Astrocyte (in vitro differentiated cells and primary cell): Measurements from ENCODE around the gene DCAF8L1. TPM values are rescaled to one million over a fixed set of nuclear protein-coding genes. Genes with fewer than 3 reads are reported as not detected.

Experiments used
- DNase-seq: peaks from one replicate; pipeline ENCODE4 v3.0.0-alpha.2; 2010; ENCODE audit warnings: low read depth
- FAIRE-seq: peaks from 2 replicates; lab custom pipeline; 2011; peaks lifted over from hg19 to GRCh38; lab: Jason Lieb, UNC
- H2AFZ ChIP-seq: 2 replicates; pipeline ENCODE4 v1.6.0; 2012; ENCODE audit warnings: low read depth, low read length, inconsistent platforms
- H3K27ac ChIP-seq: 2 replicates; pipeline ENCODE4 v1.5.1; 2011; ENCODE audit warnings: low read depth, low read length, inconsistent platforms
- H3K27me3 ChIP-seq: 2 replicates; pipeline ENCODE4 v1.6.0; 2011; ENCODE audit warnings: low read length, inconsistent platforms; ENCODE audit not compliant: insufficient read depth
- H3K36me3 ChIP-seq: 2 replicates; pipeline ENCODE4 v1.5.1; 2011; ENCODE audit warnings: low read length, inconsistent platforms; ENCODE audit not compliant: insufficient read depth
- H3K4me1 ChIP-seq: 2 replicates; pipeline ENCODE4 v1.5.1; 2011; ENCODE audit warnings: low read length, inconsistent platforms; ENCODE audit not compliant: insufficient read depth
- H3K4me2 ChIP-seq: 2 replicates; pipeline ENCODE4 v1.6.0; 2012; ENCODE audit warnings: low read length, inconsistent platforms
- H3K4me3 ChIP-seq: 2 replicates; pipeline ENCODE4 v1.5.1; 2011; ENCODE audit warnings: low read depth, mild to moderate bottlenecking, low read length, inconsistent platforms; ENCODE audit not compliant: insufficient read depth
- H3K79me2 ChIP-seq: 2 replicates; pipeline ENCODE4 v1.6.0; 2012; ENCODE audit warnings: mild to moderate bottlenecking, low read length, inconsistent platforms; ENCODE audit not compliant: insufficient read depth
- H3K9ac ChIP-seq: 2 replicates; pipeline ENCODE4 v1.6.0; 2012; ENCODE audit warnings: mild to moderate bottlenecking, low read length, inconsistent platforms
- H3K9me3 ChIP-seq: 2 replicates; pipeline ENCODE4 v1.5.1; 2012; ENCODE audit warnings: low read depth, mild to moderate bottlenecking, low read length, inconsistent platforms; ENCODE audit not compliant: insufficient read depth
- H4K20me1 ChIP-seq: 2 replicates; pipeline ENCODE4 v1.6.0; 2012; ENCODE audit warnings: low read length, inconsistent platforms; ENCODE audit not compliant: insufficient read depth
- H3K27ac Mint-ChIP-seq: one replicate; pipeline ENCODE4 v1.8.0; 2021; ENCODE audit warnings: mild to moderate bottlenecking, mixed read lengths; ENCODE audit not compliant: unreplicated experiment
- H3K27me3 Mint-ChIP-seq: one replicate; pipeline ENCODE4 v1.8.0; 2021; ENCODE audit warnings: low read depth, mixed read lengths; ENCODE audit not compliant: unreplicated experiment
- H3K36me3 Mint-ChIP-seq: one replicate; pipeline ENCODE4 v1.8.0; 2021; ENCODE audit warnings: low read depth, mixed read lengths; ENCODE audit not compliant: unreplicated experiment
- H3K4me1 Mint-ChIP-seq: one replicate; pipeline ENCODE4 v1.8.0; 2021; ENCODE audit warnings: low read depth, mixed read lengths; ENCODE audit not compliant: unreplicated experiment
- H3K4me3 Mint-ChIP-seq: one replicate; pipeline ENCODE4 v1.8.0; 2021; ENCODE audit warnings: mild to moderate bottlenecking, moderate library complexity, mixed read lengths; ENCODE audit not compliant: unreplicated experiment
- H3K9me3 Mint-ChIP-seq: one replicate; pipeline ENCODE4 v1.8.0; 2021; ENCODE audit warnings: mild to moderate bottlenecking, mixed read lengths; ENCODE audit not compliant: unreplicated experiment
- CTCF ChIP-seq: IDR thresholded peaks from 2 replicates; pipeline ENCODE4 v1.5.1; 2011; ENCODE audit warnings: low read depth, mild to moderate bottlenecking, inconsistent platforms, low read length, moderate library complexity; ENCODE audit not compliant: insufficient read depth
- EZH2 ChIP-seq: IDR thresholded peaks from 2 replicates; pipeline ENCODE4 v1.6.1; 2012; ENCODE audit warnings: mild to moderate bottlenecking, low read length, inconsistent platforms; ENCODE audit not compliant: insufficient read depth
- total RNA-seq: library from RNA; stranded (reverse); gene quantifications from 2 replicates; pipeline ENCODE4 v1.2.1, GENCODE V29; 2021

Gene DCAF8L1
- total RNA-seq, 1 donor from 2014 or later: not detected

GRCh38 chrX:27933361-27933760 is 47.9 kb downstream of the DCAF8L1 start:
- H3K79me2 ChIP-seq: no peaks in the 10 kb centered on the region
- no peaks in the 10 kb centered on the region for H3K9me3 Mint-ChIP-seq
- H3K27ac Mint-ChIP-seq: no peak overlapping the region
- no peak overlapping the region for H3K4me2 ChIP-seq
- H3K4me1 Mint-ChIP-seq: no peaks in the 10 kb centered on the region
- FAIRE-seq (no peak), DNase-seq (no peak)
- H3K27me3 Mint-ChIP-seq: no peaks in the 10 kb centered on the region
- H3K36me3 ChIP-seq: no peaks in the 10 kb centered on the region
- no peak overlapping the region for H3K4me3 ChIP-seq
- H3K4me1 ChIP-seq: no peaks in the 10 kb centered on the region
- H3K27ac ChIP-seq: no peak overlapping the region
- TF ChIP-seq CTCF (no peak), EZH2 (no peak)
- no peaks in the 10 kb centered on the region for H4K20me1 ChIP-seq
- no peak overlapping the region for H3K9ac ChIP-seq
- no peaks in the 10 kb centered on the region for H3K36me3 Mint-ChIP-seq
- no peak overlapping the region for H2AFZ ChIP-seq
- no peaks in the 10 kb centered on the region for H3K27me3 ChIP-seq
- no peak overlapping the region for H3K4me3 Mint-ChIP-seq
- H3K9me3 ChIP-seq: no peaks in the 10 kb centered on the region

Other genes starting within 250 kb of the DCAF8L1 start
- not detected in 2 replicates for gene MAGEB10, start 173.5 kb downstream of the DCAF8L1 start, total RNA-seq